SKM-1 (cell line): ENCODE data around the gene TWIST2.

Source experiments
- DNase-seq: peaks from one replicate; lab custom pipeline; 2025; ENCODE audit not compliant: unreplicated experiment; lab: John Stamatoyannopoulos, UW

Gene TWIST2

GRCh38 chr2:238936162-238937052 is 88.5 kb downstream of the TWIST2 start:
- DNase-seq = no peak

GRCh38 chr2:238938003-238938400 is 90.1 kb downstream of the TWIST2 start:
- no peak for DNase-seq

GRCh38 chr2:238938401-238939055 is 90.6 kb downstream of the TWIST2 start:
- no peak for DNase-seq

GRCh38 chr2:238939074-238939473 is 91.2 kb downstream of the TWIST2 start:
- no peak for DNase-seq

GRCh38 chr2:238939521-238940403 is 91.9 kb downstream of the TWIST2 start:
- DNase-seq = no peak

GRCh38 chr2:238940806-238941205 is 92.9 kb downstream of the TWIST2 start:
- no peak for DNase-seq

GRCh38 chr2:238941262-238941792 is 93.4 kb downstream of the TWIST2 start:
- no peak for DNase-seq

- no peak for DNase-seq
Measured at GRCh38 chr2:238942080-238942725, 94.3 kb downstream of the TWIST2 start.

- DNase-seq = no peak
Measured at GRCh38 chr2:238942726-238943300, 94.9 kb downstream of the TWIST2 start.

- DNase-seq = no peak
Measured at GRCh38 chr2:238943338-238944067, 95.6 kb downstream of the TWIST2 start.

GRCh38 chr2:238945433-238946150 is 97.7 kb downstream of the TWIST2 start:
- DNase-seq = no peak

GRCh38 chr2:238946318-238947242 is 98.7 kb downstream of the TWIST2 start:
- DNase-seq = no peak

GRCh38 chr2:238947243-238947760 is 99.4 kb downstream of the TWIST2 start:
- no peak for DNase-seq

GRCh38 chr2:238947920-238948710 is 100.2 kb downstream of the TWIST2 start:
- peak; percentile 37 for DNase-seq

- no peak for DNase-seq
Measured at GRCh38 chr2:238948765-238949641, 101.1 kb downstream of the TWIST2 start.
